AG04450 (cell line): ENCODE results near the gene DPP6. TPM values are rescaled to one million over a fixed set of nuclear protein-coding genes. Genes with fewer than 3 reads are reported as not detected.

ENCODE experiments used
- CTCF ChIA-PET: fragments of 300-600, 350-600 bp; formaldehyde crosslinking; extraction: SDS; loops from one replicate; lab custom pipeline; 2022; ENCODE audit warnings: antibody characterized with exemption, inconsistent platforms; lab: Charles Lee
- POLR2A ChIA-PET: fragments of 350-600 bp; formaldehyde crosslinking; extraction: SDS; loops from one replicate; lab custom pipeline; 2021; ENCODE audit warnings: antibody characterized with exemption, inconsistent platforms; lab: Yijun Ruan, JAX
- DNase-seq: peaks from one replicate; pipeline ENCODE4 v3.0.0-alpha.2; 2011; ENCODE audit warnings: low read depth, low spot score
- H3K27ac ChIP-seq: one replicate; pipeline ENCODE4 v1.5.1; 2012; ENCODE audit warnings: low read depth, low read length, control low read depth
- H3K27me3 ChIP-seq: one replicate; pipeline ENCODE4 v1.6.0; 2012; ENCODE audit warnings: low read length; ENCODE audit not compliant: control insufficient read depth, insufficient read depth
- H3K4me3 ChIP-seq: 2 replicates; pipeline ENCODE4 v1.5.1; 2011; ENCODE audit warnings: mild to moderate bottlenecking, low read depth, low read length, control low read depth
- H3K9me3 ChIP-seq: 2 replicates; pipeline ENCODE4 v1.5.1; 2012; ENCODE audit warnings: low read length; ENCODE audit not compliant: control insufficient read depth, insufficient read depth
- CTCF ChIP-seq: IDR thresholded peaks from 2 replicates; pipeline ENCODE4 v1.5.1; 2011; ENCODE audit warnings: low read depth, low read length, control low read depth, inconsistent platforms
- polyA plus RNA-seq: library from polyadenylated mRNA; depleted of rRNA; stranded (reverse); fragments of >200 nt; gene quantifications from 2 replicates; pipeline ENCODE4 v1.2.3, GENCODE V29; 2011

The DPP6 gene
- polyA plus RNA-seq, 1 experiment: not detected

- CTCF ChIA-PET: no interaction called here
- POLR2A ChIA-PET: no interaction called here
- Histone ChIP-seq H3K9me3 (peaks cover 53% of the 10 kb centered on the region), H3K27me3 (no peaks in the 10 kb centered on the region), H3K4me3 (no peak overlapping the region), H3K27ac (no peak overlapping the region)
- no peak for TF ChIP-seq CTCF
- no peak for DNase-seq
These were observed 684.2 kb downstream of the DPP6 start for GRCh38 chr7:154736389-154736788.

- CTCF ChIA-PET: interaction anchor here (0.6 kb wide), 1 partner anchor 1843 kb away, joined by 3 read pairs; no protein-coding TSS in a partner anchor
- TF ChIP-seq CTCF: no peak
- H3K27me3 ChIP-seq: no peaks in the 10 kb centered on the region
These were observed 686.0 kb downstream of the DPP6 start for GRCh38 chr7:154738216-154738615.

DNA sequence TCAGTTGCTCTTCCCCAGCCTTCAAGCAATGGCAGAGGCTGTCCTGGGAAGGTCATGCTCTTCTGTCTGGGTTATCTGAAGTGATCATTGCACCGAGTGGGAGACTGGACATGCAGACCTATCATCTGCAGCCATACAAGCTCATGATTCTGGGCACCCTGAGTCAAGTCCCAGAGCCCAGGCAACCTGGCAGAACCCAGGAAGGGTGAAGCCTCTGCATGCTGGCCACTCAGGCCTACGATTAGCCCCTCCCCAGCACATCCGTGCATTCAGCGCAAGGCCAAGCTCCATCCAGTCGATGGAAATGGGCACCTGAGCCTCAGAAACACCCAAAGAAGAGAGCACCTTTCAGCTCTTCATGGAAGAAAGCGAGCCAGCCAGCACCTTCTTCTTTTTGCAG, 688.9 kb downstream of the DPP6 start:
- CTCF ChIA-PET: no interaction called here
- Histone ChIP-seq H3K27ac (no peak overlapping the region), H3K9me3 (peaks cover 65% of the 10 kb centered on the region), H3K27me3 (no peaks in the 10 kb centered on the region), H3K4me3 (no peak overlapping the region)
- no peak for TF ChIP-seq CTCF
- DNase-seq: no peak
- POLR2A ChIA-PET: no interaction called here

More at GRCh38 chr7:154738216-154738615, 686.0 kb downstream of the DPP6 start:
- Histone ChIP-seq H3K9me3 (peaks cover 49% of the 10 kb centered on the region), H3K4me3 (no peak overlapping the region), H3K27ac (no peak overlapping the region)
- DNase-seq: no peak
- POLR2A ChIA-PET: no interaction called here

DNA sequence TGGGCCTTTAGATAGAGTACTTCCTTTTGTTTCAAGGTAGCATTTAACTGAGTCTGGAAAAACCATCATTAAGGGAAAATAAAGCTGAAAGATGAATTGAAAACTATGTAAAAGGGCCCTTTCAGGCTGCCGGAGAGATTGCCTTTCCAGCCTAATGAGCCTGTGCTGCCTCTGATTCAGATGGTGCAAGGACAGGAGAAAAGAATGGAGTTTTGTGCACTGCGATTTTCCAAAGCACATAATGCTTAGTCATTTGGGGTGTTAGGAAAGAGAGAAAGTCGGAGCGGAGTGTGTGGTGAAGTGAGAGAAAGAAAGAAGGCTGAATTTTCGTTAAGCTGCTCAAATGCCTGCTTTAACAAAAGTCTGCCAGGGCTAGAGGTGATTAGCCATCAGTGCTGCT, 691.0 kb downstream of the DPP6 start:
- TF ChIP-seq CTCF: no peak
- no peak for DNase-seq
- Histone ChIP-seq H3K27me3 (no peaks in the 10 kb centered on the region), H3K9me3 (peaks cover 63% of the 10 kb centered on the region), H3K4me3 (no peak overlapping the region), H3K27ac (no peak overlapping the region)
- POLR2A ChIA-PET: no interaction called here
- CTCF ChIA-PET: no interaction called here

- POLR2A ChIA-PET: no interaction called here
- peak; percentile 15; the same call in 1 of the 2 replicates for TF ChIP-seq CTCF
- CTCF ChIA-PET: no interaction called here
- no peak for DNase-seq
- H3K27me3 ChIP-seq: no peaks in the 10 kb centered on the region
- H3K4me3 ChIP-seq: no peak overlapping the region
- H3K27ac ChIP-seq: no peak overlapping the region
- H3K9me3 ChIP-seq: peaks cover 60% of the 10 kb centered on the region
These were observed 692.2 kb downstream of the DPP6 start for GRCh38 chr7:154744256-154744860.
